Stimulated activated CD4-positive, alpha-beta T cell treated with anti-CD3 and anti-CD28 coated beads, TNF-alpha, amount 100 ng/mL, for 48 hours (primary cell): ENCODE data around the gene CD300E.
A peak's percentile ranks its signal among the peaks of the same experiment; 100 is the strongest.
"Not testable (repeated sequence)": the region's sequence is repeated elsewhere in the genome, so short reads cannot be mapped to it uniquely, and the experiment has no call there.

ENCODE experiments used
- DNase-seq, 3 donors: peaks; one replicate each; pipeline ENCODE4 v3.0.0-alpha.2; 2020; ENCODE audit warnings: low read depth in 3 of 3

CD300E gene

GRCh38 chr17:74635418-74635817, 11.9 kb upstream of the CD300E start:
- DNase-seq: no peak

- no peak for DNase-seq
Observed at GRCh38 chr17:74633326-74633725, 9.8 kb upstream of the CD300E start.

- DNase-seq: no peak
Observed at GRCh38 chr17:74632617-74633016, 9.1 kb upstream of the CD300E start.

GRCh38 chr17:74631468-74632450, 8.2 kb upstream of the CD300E start:
- no peak for DNase-seq

- DNase-seq: not testable (repeated sequence)
Observed at GRCh38 chr17:74630251-74630650, 6.7 kb upstream of the CD300E start.

- DNase-seq: no peak
Observed at GRCh38 chr17:74625661-74626060, 2.1 kb upstream of the CD300E start.

- DNase-seq: no peak
Observed at GRCh38 chr17:74624131-74624530, 593 bp upstream of the CD300E start.

- DNase-seq: no peak
Observed at GRCh38 chr17:74619077-74619673, 4.4 kb downstream of the CD300E start.

- no peak for DNase-seq
Observed at GRCh38 chr17:74618451-74618850, 5.1 kb downstream of the CD300E start.

- no peak for DNase-seq
Observed at GRCh38 chr17:74616696-74617095, 6.8 kb downstream of the CD300E start.

GRCh38 chr17:74612046-74612445, 11.5 kb downstream of the CD300E start:
- no peak for DNase-seq

GRCh38 chr17:74610108-74610507, 13.4 kb downstream of the CD300E start:
- no peak for DNase-seq

GRCh38 chr17:74608511-74608910, 15.0 kb downstream of the CD300E start:
- no peak for DNase-seq

GRCh38 chr17:74607221-74607620, 16.3 kb downstream of the CD300E start:
- no peak for DNase-seq

GRCh38 chr17:74606050-74606449, 17.5 kb downstream of the CD300E start:
- DNase-seq: no peak

- no peak for DNase-seq
Observed at GRCh38 chr17:74605361-74605760, 18.2 kb downstream of the CD300E start.

GRCh38 chr17:74604761-74605160, 18.8 kb downstream of the CD300E start:
- DNase-seq: no peak

- no peak for DNase-seq
Observed at GRCh38 chr17:74604200-74604599, 19.3 kb downstream of the CD300E start.

- no peak for DNase-seq
Observed at GRCh38 chr17:74603746-74604145, 19.8 kb downstream of the CD300E start.

- DNase-seq: no peak
Observed at GRCh38 chr17:74603037-74603635, 20.4 kb downstream of the CD300E start.

- peak; percentile 4 to 19 (median 10) for DNase-seq
Observed at GRCh38 chr17:74601944-74602572, 21.5 kb downstream of the CD300E start.

- no peak for DNase-seq
Observed at GRCh38 chr17:74599448-74599939, 24.0 kb downstream of the CD300E start.
